H1 (cell line): ENCODE results near the gene RESP18.

Experiments
- BCL11A ChIP-seq, 2 experiments: IDR thresholded peaks; one replicate each; pipeline ENCODE4 v1.6.1; 2011; ENCODE audit warnings: low read depth in 2 of 2, low read length in 2 of 2, mild to moderate bottlenecking in 2 of 2
- CTCF ChIP-seq, 3 experiments: IDR thresholded peaks; 1 replicate in 2 of 3; 2 replicates in 1 of 3; pipeline versions ENCODE4 v1.5.1 to v1.6.1; 2011; ENCODE audit warnings: low read length in 3 of 3, mild to moderate bottlenecking in 3 of 3, inconsistent platforms in 2 of 3, low read depth in 1 of 3, moderate library complexity in 1 of 3; ENCODE audit not compliant: insufficient read depth in 1 of 3; ENCODE audit errors: control extremely low read depth in 1 of 3
- EGR1 ChIP-seq: IDR thresholded peaks from 2 replicates; pipeline ENCODE4 v1.6.1; 2011; ENCODE audit warnings: low read depth, low read length, borderline replicate concordance
- TCF12 ChIP-seq: IDR thresholded peaks from 2 replicates; pipeline ENCODE4 v1.6.1; 2011; ENCODE audit warnings: low read depth, mild to moderate bottlenecking, low read length

GRCh38 chr2:219284501-219285372, 47.8 kb downstream of the RESP18 start:
- TF ChIP-seq EGR1 (no peak), TCF12 (no peak), CTCF (IDR thresholded peaks at IDR 0.05; ENCODE audit: control extremely low read depth in 1 of 3, insufficient read depth in 1 of 3, low read depth in 1 of 3, low read length in 3 of 3) (no peak), BCL11A (IDR thresholded peaks at IDR 0.05; ENCODE audit: low read depth in 2 of 2, low read length in 2 of 2) (no peak)
